Endometrial microvascular endothelial cells (primary cell): Measurements from ENCODE around the gene PDK2. TPM values are rescaled to one million over a fixed set of nuclear protein-coding genes. Genes with fewer than 3 reads are reported as not detected.

Experiments
- in situ Hi-C: cut with HindIII; loops from 2 replicates; pipeline ENCODE4 v1.10.0; 2017; ENCODE audit warnings: low sequenced_read_pairs, low pct_unique_long_range_greater_than_20kb; ENCODE audit errors: inconsistent ontology term
- total RNA-seq: library from RNA; depleted of rRNA; stranded (reverse); fragments of >200 nt; gene quantifications from one replicate; pipeline ENCODE4 v1.2.3, GENCODE V29; 2015; ENCODE audit errors: inconsistent ontology term

Gene PDK2
- total RNA-seq, 1 donor from 2014 or later, result 12.2 TPM

DNA sequence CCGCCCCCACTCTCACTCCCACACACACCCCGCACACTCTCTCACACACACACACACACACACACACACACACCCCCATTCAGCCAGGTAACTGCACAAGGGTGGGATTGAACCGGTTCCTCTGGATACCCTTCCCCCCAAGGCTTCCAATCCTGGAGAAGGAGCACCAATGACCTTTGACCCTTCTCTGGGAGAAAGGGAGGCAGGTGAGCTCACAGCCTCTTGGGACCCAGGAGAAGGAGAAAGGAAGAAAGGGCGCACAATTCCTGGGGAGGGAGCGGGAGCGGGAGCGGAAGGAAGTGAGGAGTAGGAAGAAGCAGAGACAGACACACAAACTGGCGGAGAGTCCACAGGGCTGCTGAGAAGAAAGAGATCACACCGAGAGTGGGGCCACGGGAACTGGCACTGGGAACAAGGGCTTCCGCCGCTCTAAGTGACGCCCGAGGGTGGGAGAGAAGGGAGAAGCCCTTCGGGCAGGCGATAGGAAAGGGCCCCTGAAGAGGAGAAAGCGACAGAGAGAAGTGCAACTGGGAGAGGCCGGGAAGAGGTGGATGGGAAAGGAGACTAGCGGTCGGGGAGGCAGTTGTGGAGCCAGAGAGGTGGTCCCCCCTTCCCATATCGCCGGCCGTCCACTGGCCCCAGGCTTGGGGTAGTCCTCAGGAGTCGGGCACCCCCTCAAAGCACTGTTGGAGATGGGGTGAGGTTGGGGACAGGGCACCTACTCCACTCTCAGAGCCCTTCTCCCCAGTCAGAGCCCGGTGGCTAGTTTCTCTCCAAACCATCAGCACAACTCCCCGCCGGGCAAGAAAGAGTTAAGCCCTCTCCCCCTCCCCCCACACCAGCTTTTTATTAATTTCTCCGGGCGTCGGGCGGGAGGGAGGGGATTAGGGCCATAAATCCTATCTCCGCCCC, 33.5 kb downstream of the PDK2 start:
- in situ Hi-C loops, result no loop called here

DNA sequence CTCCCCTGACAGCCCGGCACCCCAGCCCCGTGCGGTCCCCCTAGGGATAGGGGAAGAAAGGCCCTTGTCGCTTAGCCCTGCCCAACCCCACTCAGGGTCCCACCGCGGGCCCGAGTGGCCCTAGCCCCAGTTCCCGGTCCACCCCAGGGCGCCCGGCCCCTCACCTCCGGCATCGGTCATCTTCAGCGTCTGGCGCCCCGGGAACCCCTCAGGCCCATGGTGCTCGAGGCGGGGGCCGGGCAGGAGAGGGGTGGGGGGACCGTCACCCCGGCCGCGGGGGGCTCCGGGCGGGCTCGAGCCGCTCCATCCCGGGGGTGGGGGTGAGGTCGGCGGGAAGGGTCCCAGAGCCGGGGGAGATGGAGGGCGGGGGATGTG, 34.2 kb downstream of the PDK2 start:
- in situ Hi-C loops, result no loop called here

- in situ Hi-C loops, result no loop called here
Measured at GRCh38 chr17:50129728-50130558, 34.8 kb downstream of the PDK2 start, which contains the start of gene SAMD14. Gene SAMD14 (minus strand): TSS chr17:50130160. CDS start chr17:50124959, 5,201 bp downstream.

- in situ Hi-C loops, result no loop called here
Measured at GRCh38 chr17:50130559-50131305, 35.6 kb downstream of the PDK2 start.

GRCh38 chr17:50132104-50132794, 37.1 kb downstream of the PDK2 start:
- in situ Hi-C loops, result no loop called here

- in situ Hi-C loops, result no loop called here
Measured at GRCh38 chr17:50133028-50133768, 38.0 kb downstream of the PDK2 start.

GRCh38 chr17:50133769-50134099, 38.6 kb downstream of the PDK2 start:
- in situ Hi-C loops, result no loop called here

DNA sequence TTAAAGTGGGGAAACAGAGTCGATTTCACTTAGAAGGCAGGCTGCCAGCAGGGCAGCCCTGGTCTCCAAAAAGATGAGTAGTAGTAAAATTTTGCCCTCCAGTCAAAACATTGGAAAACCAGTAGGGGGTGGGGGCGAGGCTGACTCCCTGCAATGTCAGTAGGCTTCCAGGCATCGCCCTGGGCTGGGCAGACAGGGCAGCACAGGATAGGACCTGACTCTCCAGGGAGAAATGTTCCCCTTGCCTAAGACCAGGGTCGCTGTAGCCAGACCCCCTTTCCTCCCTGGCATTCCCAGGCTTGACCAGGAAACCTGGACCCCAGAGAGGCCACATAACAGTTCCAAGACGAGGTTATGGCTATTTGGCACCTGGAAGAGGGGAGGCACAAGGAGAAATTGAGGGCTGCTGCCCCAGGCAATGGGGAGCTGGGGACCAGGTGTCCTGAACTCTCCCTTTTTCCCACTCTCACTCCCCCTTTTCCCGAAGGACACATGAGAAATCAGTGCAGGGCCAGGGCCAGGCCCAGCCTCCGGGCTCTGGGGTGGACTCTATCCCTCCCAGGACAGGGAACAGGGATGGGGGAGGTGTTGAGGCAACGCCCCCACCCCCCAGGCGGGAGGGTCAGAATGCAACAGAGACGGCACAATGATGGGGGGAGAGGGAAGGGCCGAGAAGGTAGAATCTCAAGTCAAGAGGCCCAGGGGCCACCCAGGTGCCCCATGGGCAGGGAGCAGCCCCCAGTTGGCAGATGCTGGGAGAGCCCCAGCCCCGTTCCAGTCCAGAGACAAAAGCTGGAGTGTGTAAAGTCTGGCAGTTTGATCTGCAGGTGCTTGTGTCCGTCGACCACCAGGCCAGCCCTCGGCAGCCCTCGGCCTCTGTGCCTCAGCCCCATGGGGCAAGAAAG, 39.3 kb downstream of the PDK2 start:
- in situ Hi-C loops, result no loop called here

DNA sequence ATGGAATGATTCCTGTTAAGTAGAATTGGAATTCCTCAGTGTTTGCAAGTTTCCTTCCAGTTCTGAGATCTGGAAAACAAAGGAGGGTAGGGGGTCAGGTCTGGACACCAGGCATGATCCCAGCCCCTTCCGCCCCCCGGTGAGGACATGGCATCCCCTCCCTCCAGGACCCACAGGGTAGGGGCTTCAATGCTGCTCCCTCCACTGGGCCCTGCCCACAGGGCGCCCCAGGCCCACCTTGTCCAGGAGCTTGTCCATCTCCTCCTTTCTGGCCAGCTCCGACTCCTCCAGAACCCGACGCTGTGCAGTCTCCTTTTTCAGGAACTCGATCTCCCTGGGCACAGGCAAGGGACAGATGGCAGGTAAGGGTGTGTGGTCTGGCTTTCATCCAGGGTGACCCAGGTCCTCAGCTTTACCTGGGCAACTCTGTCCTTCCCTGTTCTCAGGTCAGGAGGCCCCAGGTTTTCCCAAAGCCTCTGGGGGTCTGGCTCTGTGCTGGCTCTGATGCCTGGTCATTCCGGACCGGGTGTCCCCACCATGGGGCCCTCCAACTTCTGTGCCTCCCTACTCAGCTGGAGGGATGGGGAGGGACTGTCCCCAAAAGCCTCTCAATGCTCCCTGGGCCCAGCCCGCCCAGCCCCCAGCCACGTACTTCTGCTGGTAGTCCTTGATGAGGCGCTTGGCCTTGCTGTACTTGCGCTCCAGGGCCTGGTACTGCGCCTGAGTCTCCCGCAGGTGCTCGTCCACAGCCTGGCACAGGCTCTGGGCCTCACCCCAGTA, 40.4 kb downstream of the PDK2 start:
- in situ Hi-C loops, result no loop called here

DNA sequence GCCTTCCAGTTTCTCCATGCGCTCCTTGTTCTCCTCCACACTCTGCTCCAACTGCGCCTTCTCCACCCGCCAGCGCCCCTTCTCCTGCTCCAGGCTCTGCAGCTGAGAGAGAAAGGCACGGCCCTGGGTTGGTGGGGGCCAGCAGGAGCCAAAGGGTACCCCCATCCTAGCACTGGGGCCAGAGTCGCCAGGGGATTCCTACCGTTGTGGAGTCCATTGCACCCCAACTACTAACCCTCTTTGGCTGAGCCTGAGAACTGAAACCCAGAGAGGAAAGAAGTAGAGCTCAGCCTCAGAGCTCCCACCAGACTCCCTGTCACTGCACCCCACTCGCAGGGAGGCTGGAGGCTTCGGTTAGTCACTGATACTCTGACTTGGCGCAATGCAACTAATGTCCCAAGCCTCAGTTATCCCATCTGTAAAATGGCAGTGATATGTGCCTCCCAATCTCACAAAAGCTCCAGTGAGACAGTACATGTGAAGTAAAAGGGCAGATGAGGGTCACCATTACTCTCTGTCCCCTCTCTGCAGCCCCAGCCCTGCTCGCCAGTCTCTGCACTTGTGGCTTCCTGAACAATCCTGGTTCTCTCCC, 41.0 kb downstream of the PDK2 start:
- in situ Hi-C loops, result no loop called here

- in situ Hi-C loops, result no loop called here
Measured at GRCh38 chr17:50137042-50137441, 41.9 kb downstream of the PDK2 start.

DNA sequence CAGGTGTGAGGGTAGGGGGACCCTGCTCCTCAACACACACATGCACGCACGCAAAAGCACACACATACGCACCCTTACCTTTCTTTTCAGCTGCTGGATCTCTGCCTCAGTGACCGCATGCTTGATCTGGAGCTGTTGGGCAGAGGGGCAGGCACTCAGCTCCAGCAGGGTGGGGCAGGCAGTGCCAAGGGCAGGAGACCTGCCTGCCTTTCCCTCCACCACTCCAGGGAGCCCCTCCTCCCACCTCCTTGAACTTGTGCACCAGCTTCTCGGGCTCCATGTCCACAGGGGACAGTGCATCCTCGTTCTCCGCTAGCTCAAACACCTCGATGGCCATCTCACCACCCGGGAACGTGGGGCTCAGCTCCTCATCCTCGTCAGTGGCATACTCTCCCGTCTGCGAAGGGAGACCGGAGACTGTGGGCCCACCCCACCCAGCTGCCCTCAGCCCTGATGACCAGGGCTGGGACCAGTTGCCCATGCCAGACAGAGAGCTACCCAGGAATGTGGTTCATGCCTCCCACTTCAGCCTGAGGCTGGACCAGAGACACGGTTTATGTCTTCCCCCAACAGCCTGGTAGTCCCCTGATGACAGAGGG, 44.1 kb downstream of the PDK2 start:
- in situ Hi-C loops, result no loop called here

DNA sequence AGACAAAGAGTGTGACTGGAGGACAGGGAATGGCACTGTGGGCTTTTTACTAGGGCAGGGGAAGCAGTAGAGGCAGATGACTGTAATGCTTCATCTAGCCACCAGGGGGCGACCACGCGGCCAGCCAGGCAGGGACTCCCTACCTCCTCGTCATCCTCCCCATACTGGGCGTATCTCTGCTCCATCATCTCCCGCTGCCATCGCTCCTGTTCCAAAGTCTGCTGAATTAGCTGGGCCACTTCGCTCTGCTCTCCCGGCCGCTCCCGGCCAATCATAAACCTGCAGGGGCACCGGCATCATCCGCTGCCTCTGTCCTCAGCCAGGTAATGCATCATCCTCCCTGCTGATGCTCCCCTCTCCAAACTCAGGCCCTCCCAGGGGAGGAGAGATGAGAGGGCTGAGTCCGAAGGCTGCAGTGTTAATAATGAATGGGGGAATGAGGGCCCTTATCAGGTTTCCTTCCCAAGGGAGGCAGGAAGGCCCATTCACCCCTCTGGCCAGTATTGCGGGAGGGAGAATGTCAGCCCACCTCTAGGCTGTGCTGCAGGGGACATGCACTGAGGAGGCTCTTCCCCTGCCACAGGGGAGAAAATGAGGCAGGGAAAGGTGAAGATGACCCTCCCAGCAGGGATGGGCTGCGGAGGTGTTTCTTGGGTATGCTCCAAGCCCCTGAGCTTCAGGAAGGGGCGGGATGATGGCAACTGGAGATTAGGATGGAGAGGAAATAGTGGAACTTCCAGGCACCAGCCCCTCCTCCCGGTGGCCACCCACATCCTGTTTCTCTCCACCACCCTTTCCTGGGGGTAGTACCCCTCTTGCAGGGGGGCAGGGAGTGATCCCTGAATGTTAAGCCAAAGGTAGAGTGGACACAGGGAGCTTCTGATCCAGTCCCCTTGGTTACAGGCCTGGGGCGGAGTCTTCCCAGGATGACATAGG, 45.1 kb downstream of the PDK2 start:
- in situ Hi-C loops, result no loop called here

DNA sequence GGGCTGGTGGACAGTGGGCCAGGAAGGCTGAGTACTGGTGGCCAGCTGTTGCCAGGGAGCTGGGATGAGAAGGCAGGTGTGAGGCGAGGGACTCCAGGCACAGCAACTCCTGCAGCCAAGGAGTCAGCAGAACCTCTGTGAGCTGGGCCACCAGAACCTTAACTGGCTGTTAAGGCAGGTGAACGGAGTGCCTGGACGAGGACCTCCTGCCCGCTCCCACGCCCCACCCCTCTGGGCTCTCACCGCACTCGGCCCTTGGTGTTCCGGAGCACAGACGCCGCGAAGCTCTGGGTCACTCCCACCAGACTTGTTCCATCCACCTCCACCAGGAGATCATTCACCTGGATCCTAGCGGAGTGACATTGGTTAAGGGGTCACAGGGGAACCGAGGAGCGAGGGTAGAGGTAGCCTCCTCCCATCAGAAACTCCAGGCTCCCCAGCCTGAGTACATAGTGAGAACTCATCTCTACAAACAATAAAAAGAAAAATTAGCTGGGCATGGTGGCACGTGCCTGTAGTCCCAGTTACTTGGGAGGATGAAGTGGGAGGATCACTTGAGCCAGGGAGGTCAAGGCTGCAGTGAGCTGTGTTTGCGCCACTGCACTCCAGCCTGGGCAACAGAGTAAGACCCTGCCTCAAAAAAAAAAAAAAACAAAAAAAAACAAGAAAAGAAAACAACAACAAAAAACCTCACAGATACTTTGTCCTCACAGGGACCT, 46.0 kb downstream of the PDK2 start:
- in situ Hi-C loops, result no loop called here
